ENCODE measurements around the gene HYKK. TPM values are rescaled to one million over a fixed set of nuclear protein-coding genes. Genes with fewer than 3 reads are reported as not detected.

The HYKK gene
- total and polyA plus RNA-seq, 2 of the 8 experiments (the other 6 are each of a cell fraction or from before 2014, with no cell fraction given), result 2.0 to 3.7 TPM

GRCh38 chr15:78570710-78571109, 63.3 kb downstream of the HYKK start:
- no peak overlapping the region for H3K23ac ChIP-seq (ENCODE audit: insufficient read length)
- peaks cover 0 to 3% (median 0%) of the 10 kb centered on the region in 4 experiments; a peak in 1 of 7 replicates for H3K4me1 ChIP-seq (replicated peaks in 1 of 4; ENCODE audit: control insufficient read depth in 3 of 4, insufficient read depth in 4 of 4, low read length in 3 of 4)
- no peak for DNase-seq (ENCODE audit: low read depth in 1 of 2, low spot score in 2 of 2)
- no peak overlapping the region for H3K56ac ChIP-seq (replicated peaks; ENCODE audit: insufficient read length, low read depth, low read length)
- H3K14ac ChIP-seq (ENCODE audit: insufficient read length), result no peak overlapping the region
- H4K8ac ChIP-seq (ENCODE audit: extremely low read depth, insufficient read depth, low read length), result no peak overlapping the region
- H3K27me3 ChIP-seq (replicated peaks in 1 of 4; ENCODE audit: control insufficient read depth in 3 of 4, extremely low read depth in 1 of 4, insufficient read depth in 3 of 4, low read length in 3 of 4), result no peaks in the 10 kb centered on the region
- no peak overlapping the region for H2BK12ac ChIP-seq (ENCODE audit: low read depth, low read length)
- no peak for TF ChIP-seq GABPA (IDR thresholded peaks at IDR 0.05; ENCODE audit: borderline replicate concordance, insufficient read depth, low read length)
- peak in 2 of 3 experiments; percentile 10 to 16; a peak in 2 of 4 replicates for TF ChIP-seq CTCF (IDR thresholded peaks at IDR 0.05; ENCODE audit: control extremely low read depth in 1 of 3, insufficient read depth in 1 of 3, low read depth in 1 of 3, low read length in 3 of 3)
- TF ChIP-seq YY1 (IDR thresholded peaks at IDR 0.05; ENCODE audit: low read depth, low read length), result no peak
- no peak overlapping the region for H2AFZ ChIP-seq (ENCODE audit: low read length)
- no peak overlapping the region for H3K4ac ChIP-seq (replicated peaks; ENCODE audit: insufficient read length, low read depth, low read length)
- no peak for FAIRE-seq
- no peak overlapping the region for H4K91ac ChIP-seq (replicated peaks; ENCODE audit: insufficient read length, low read length)
- no peak overlapping the region for H3K27ac ChIP-seq (ENCODE audit: low read depth, low read length)
- no peaks in the 10 kb centered on the region; the same call in 1 of the 2 replicates for H3K79me1 ChIP-seq (ENCODE audit: low read depth, low read length)
- no peak overlapping the region for H2BK20ac ChIP-seq (ENCODE audit: low read length)
- no peak overlapping the region for H2BK120ac ChIP-seq (replicated peaks; ENCODE audit: low read depth, low read length)
- H2BK5ac ChIP-seq (ENCODE audit: low read depth, low read length), result no peak overlapping the region
- 63% methylated on average over 2 of the region's 2 CpGs; no CpG with 5 or more reads in 1 of the 2 experiments for WGBS, 2 experiments (ENCODE audit: extremely low coverage in 1 of 2, insufficient coverage in 1 of 2, insufficient read length in 1 of 2, insufficient replicate concordance in 2 of 2, low coverage in 1 of 2, low lambda C conversion rate in 2 of 2, missing lambda C conversion rate in 1 of 2)
- no peaks in the 10 kb centered on the region; a peak in 1 of 8 replicates for H3K36me3 ChIP-seq (ENCODE audit: control insufficient read depth in 2 of 4, insufficient read depth in 4 of 4, low read length in 3 of 4)
- H3K9ac ChIP-seq (replicated peaks in 1 of 4; ENCODE audit: extremely low read depth in 1 of 4, low read depth in 3 of 4, low read length in 3 of 4), result no peak overlapping the region
- peaks cover 5% of the 10 kb centered on the region; the same call in 1 of the 2 replicates for H3K23me2 ChIP-seq (ENCODE audit: low read depth, low read length)
- H4K20me1 ChIP-seq (replicated peaks in 1 of 2; ENCODE audit: control insufficient read depth in 1 of 2, insufficient read depth in 2 of 2, low read length in 2 of 2), result peaks cover 0 to 2% of the 10 kb centered on the region in 2 experiments
- no peaks in the 10 kb centered on the region for H3K9me3 ChIP-seq (ENCODE audit: insufficient read depth in 2 of 2, low read depth in 1 of 2, low read length in 1 of 2)
- no peak overlapping the region for H3K18ac ChIP-seq (ENCODE audit: extremely low read depth, low read length)
- no peak overlapping the region for H2BK15ac ChIP-seq (ENCODE audit: low read length)
- ChIA-PET CTCF (ENCODE audit: partially characterized antibody) (interaction anchor here (0.8 kb wide), 1 partner anchor 45 kb away, joined by 3 read pairs; no protein-coding TSS in a partner anchor), POLR2A (ENCODE audit: partially characterized antibody) (no interaction called here)
- H3K4me2 ChIP-seq (ENCODE audit: insufficient read depth in 1 of 2, low read depth in 2 of 2, low read length in 2 of 2), result no peak overlapping the region
- no peak overlapping the region for H3K4me3 ChIP-seq (ENCODE audit: extremely low read depth in 1 of 4, insufficient read depth in 2 of 4, low read depth in 3 of 4, low read length in 4 of 4)
- H4K5ac ChIP-seq (ENCODE audit: insufficient read length, low read depth, low read length), result no peak overlapping the region
- peaks cover 0 to 61% of the 10 kb centered on the region in 2 experiments; a peak in 2 of 4 replicates for H3K79me2 ChIP-seq (ENCODE audit: control insufficient read depth in 1 of 2, insufficient read depth in 2 of 2, low read length in 2 of 2)
- no peak overlapping the region for H2AK5ac ChIP-seq (ENCODE audit: low read depth, low read length)
